Sigmoid colon (tissue), 4 donors: ENCODE results near the gene GPC6.

ENCODE experiments used
- EP300 ChIP-seq, 4 donors: sonication (generic); formaldehyde crosslinking; IDR thresholded peaks; one replicate each; pipeline ENCODE4 v1.6.1; 2017; ENCODE audit warnings: antibody characterized with exemption in 4 of 4
- POLR2AphosphoS5 ChIP-seq, 4 donors: sonication (generic); formaldehyde crosslinking; IDR thresholded peaks; one replicate each; pipeline ENCODE4 v1.6.1; 2017; ENCODE audit warnings: antibody characterized with exemption in 4 of 4
- TF ChIP-seq, protein P1 (sequence below), 4 experiments: fragments of 450-650 bp in 3 of 4; fragments of 200-600 bp in 1 of 4; IDR thresholded peaks; one replicate each; pipeline ENCODE4 v1.5.1; 2016 to 2019; ENCODE audit warnings: antibody characterized with exemption in 4 of 4, mild to moderate bottlenecking in 3 of 4, moderate library complexity in 2 of 4

DNA sequence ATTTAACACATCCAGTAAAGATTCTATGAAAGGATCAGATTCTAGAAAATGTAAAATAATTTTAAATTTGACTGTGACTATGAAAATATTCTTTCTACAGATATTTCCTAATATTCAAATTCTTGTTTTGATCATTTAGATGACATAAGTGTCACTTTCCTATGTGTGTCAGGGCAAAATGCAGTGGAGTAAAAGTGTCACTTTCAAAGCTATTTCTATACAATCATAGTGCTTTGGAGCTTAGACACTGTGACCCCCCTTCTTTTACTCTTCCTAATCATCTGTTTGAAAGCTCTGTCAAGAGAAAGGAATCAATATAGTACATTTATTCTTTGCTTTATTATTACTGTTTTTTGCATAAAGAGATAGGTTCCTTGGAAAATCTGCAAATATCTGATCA is 760.9 kb downstream of the GPC6 start:
- TF ChIP-seq POLR2AphosphoS5 (IDR thresholded peaks at IDR 0.05) (no peak), EP300 (IDR thresholded peaks at IDR 0.05) (no peak)
- TF ChIP-seq, protein P1, sequence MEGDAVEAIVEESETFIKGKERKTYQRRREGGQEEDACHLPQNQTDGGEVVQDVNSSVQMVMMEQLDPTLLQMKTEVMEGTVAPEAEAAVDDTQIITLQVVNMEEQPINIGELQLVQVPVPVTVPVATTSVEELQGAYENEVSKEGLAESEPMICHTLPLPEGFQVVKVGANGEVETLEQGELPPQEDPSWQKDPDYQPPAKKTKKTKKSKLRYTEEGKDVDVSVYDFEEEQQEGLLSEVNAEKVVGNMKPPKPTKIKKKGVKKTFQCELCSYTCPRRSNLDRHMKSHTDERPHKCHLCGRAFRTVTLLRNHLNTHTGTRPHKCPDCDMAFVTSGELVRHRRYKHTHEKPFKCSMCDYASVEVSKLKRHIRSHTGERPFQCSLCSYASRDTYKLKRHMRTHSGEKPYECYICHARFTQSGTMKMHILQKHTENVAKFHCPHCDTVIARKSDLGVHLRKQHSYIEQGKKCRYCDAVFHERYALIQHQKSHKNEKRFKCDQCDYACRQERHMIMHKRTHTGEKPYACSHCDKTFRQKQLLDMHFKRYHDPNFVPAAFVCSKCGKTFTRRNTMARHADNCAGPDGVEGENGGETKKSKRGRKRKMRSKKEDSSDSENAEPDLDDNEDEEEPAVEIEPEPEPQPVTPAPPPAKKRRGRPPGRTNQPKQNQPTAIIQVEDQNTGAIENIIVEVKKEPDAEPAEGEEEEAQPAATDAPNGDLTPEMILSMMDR (IDR thresholded peaks at IDR 0.05): no peak
